Measurements from ENCODE around the gene HTD2. TPM values are rescaled to one million over a fixed set of nuclear protein-coding genes. Genes with fewer than 3 reads are reported as not detected.

HTD2 gene
- polyA plus RNA-seq, 1 of the 3 experiments (the other 2 are of a cell fraction): 3.0 TPM

- no peaks in the 10 kb centered on the region for H3K27me3 ChIP-seq (ENCODE audit: insufficient read depth)
- no peak overlapping the region for H3K27ac ChIP-seq (ENCODE audit: low read depth in 2 of 2, low read length in 1 of 2)
- TF ChIP-seq CTCF (IDR thresholded peaks at IDR 0.05): no peak
- 97% methylated on average over 2 of the region's 2 CpGs for WGBS (ENCODE audit: low lambda C conversion rate)
- CTCF ChIA-PET: interaction anchor here (0.6 to 1.2 kb wide), 2 partner anchors 16 to 365 kb away, joined by 3 read pairs; no protein-coding TSS in a partner anchor
- POLR2A ChIA-PET: interaction anchor here (0.7 kb wide), 1 partner anchor 10 kb away, joined by 3 read pairs; no protein-coding TSS in a partner anchor
- no peaks in the 10 kb centered on the region for H3K9me2 ChIP-seq
- H3K4me3 ChIP-seq (ENCODE audit: low read depth in 2 of 2, low read length in 1 of 2): no peak overlapping the region
- H3K4me2 ChIP-seq: no peak overlapping the region
- peaks cover 2 to 7% of the 10 kb centered on the region in 2 experiments; a peak in 2 of 4 replicates for H3K4me1 ChIP-seq (ENCODE audit: control insufficient read depth in 1 of 2, insufficient read depth in 2 of 2, low read depth in 1 of 2, low read length in 1 of 2)
- peaks cover 25% of the 10 kb centered on the region for H3F3A ChIP-seq (replicated peaks; ENCODE audit: insufficient read depth)
- no peaks in the 10 kb centered on the region for H3K79me2 ChIP-seq (ENCODE audit: insufficient read depth)
- H3K9ac ChIP-seq: no peak overlapping the region
- peaks cover 0 to 15% of the 10 kb centered on the region in 2 experiments for H3K36me3 ChIP-seq (replicated peaks in 1 of 2; ENCODE audit: control insufficient read depth in 1 of 2, insufficient read depth in 2 of 2, low read length in 1 of 2)
- DNase-seq: no peak
- no peaks in the 10 kb centered on the region for H3K9me3 ChIP-seq
- no peaks in the 10 kb centered on the region for H4K20me1 ChIP-seq (ENCODE audit: insufficient read depth)
- no peak overlapping the region for H2AFZ ChIP-seq (ENCODE audit: low read depth)
These were observed 35.8 kb upstream of the HTD2 start for GRCh38 chr3:58270485-58270884.

- peaks cover 25% of the 10 kb centered on the region for H3F3A ChIP-seq (replicated peaks; ENCODE audit: insufficient read depth)
- H4K20me1 ChIP-seq (ENCODE audit: insufficient read depth): no peaks in the 10 kb centered on the region
- H3K9ac ChIP-seq: peak overlapping the region; percentile 58; the same call in 1 of the 2 replicates
- H3K27ac ChIP-seq (ENCODE audit: low read depth in 2 of 2, low read length in 1 of 2): peak overlapping the region; percentile 59 to 89; a peak in 3 of 4 replicates
- H3K9me2 ChIP-seq: no peaks in the 10 kb centered on the region
- H3K4me3 ChIP-seq (ENCODE audit: low read depth in 2 of 2, low read length in 1 of 2): no peak overlapping the region
- H3K4me2 ChIP-seq: peak overlapping the region; percentile 58
- H3K79me2 ChIP-seq (ENCODE audit: insufficient read depth): no peaks in the 10 kb centered on the region
- 74% methylated on average over 7 of the region's 7 CpGs for WGBS (ENCODE audit: low lambda C conversion rate)
- peaks cover 0 to 13% of the 10 kb centered on the region in 2 experiments for H3K36me3 ChIP-seq (replicated peaks in 1 of 2; ENCODE audit: control insufficient read depth in 1 of 2, insufficient read depth in 2 of 2, low read length in 1 of 2)
- CTCF ChIA-PET: interaction anchor here (2.0 kb wide), 1 partner anchor 28 kb away, joined by 5 read pairs; no protein-coding TSS in a partner anchor
- no peak for DNase-seq
- H3K27me3 ChIP-seq (ENCODE audit: insufficient read depth): no peaks in the 10 kb centered on the region
- H3K9me3 ChIP-seq: no peaks in the 10 kb centered on the region
- H2AFZ ChIP-seq (ENCODE audit: low read depth): peak overlapping the region; percentile 75
- peaks cover 0 to 7% of the 10 kb centered on the region in 2 experiments; a peak in 1 of 4 replicates for H3K4me1 ChIP-seq (ENCODE audit: control insufficient read depth in 1 of 2, insufficient read depth in 2 of 2, low read depth in 1 of 2, low read length in 1 of 2)
- POLR2A ChIA-PET: no interaction called here
- TF ChIP-seq CTCF (IDR thresholded peaks at IDR 0.05) (no peak), NRF1 (IDR thresholded peaks at IDR 0.05; ENCODE audit: low read depth, low read length) (no peak), USF1 (IDR thresholded peaks at IDR 0.05; ENCODE audit: borderline replicate concordance, low read depth) (no peak), JUND (IDR thresholded peaks at IDR 0.05) (peak; percentile 89), FOSL2 (IDR thresholded peaks at IDR 0.05; ENCODE audit: borderline replicate concordance, low read depth) (peak; percentile 94), REST (IDR thresholded peaks at IDR 0.05; ENCODE audit: low read depth, low read length) (no peak), MEF2A (IDR thresholded peaks at IDR 0.05; ENCODE audit: borderline replicate concordance, low read depth) (no peak), ZBTB33 (IDR thresholded peaks at IDR 0.05; ENCODE audit: borderline replicate concordance, low read depth) (no peak), TCF12 (IDR thresholded peaks at IDR 0.05) (peak; percentile 79), IRF3 (IDR thresholded peaks at IDR 0.05; ENCODE audit: low read depth, low read length) (no peak), CHD2 (IDR thresholded peaks at IDR 0.05; ENCODE audit: low read length, partially characterized antibody) (no peak), FOXM1 (IDR thresholded peaks at IDR 0.05; ENCODE audit: low read depth) (no peak), POLR2AphosphoS5 (IDR thresholded peaks at IDR 0.05; ENCODE audit: low read depth, low read length) (peak; percentile 39; the same call in 1 of the 2 replicates)
These were observed 34.3 kb upstream of the HTD2 start for GRCh38 chr3:58271901-58272501.
